Activated naive CD8-positive, alpha-beta T cell treated with anti-CD3 and anti-CD28 coated beads, Interleukin-2, amount 10 ng/mL, durations not matched to agents 7 days and 5 days (primary cell): ENCODE results near the gene SLX4. TPM values are rescaled to one million over a fixed set of nuclear protein-coding genes. Genes with fewer than 3 reads are reported as not detected.

Experiments used
- ATAC-seq: fragments of 150-1000 bp; cut with Tn5 transposase; one replicate; pipeline ENCODE4 v1.10.0; 2021; ENCODE audit warnings: low read depth, moderate library complexity
- POLR2A ChIA-PET: fragments of 350-600 bp; sonication (Branson Sonifier 250); formaldehyde crosslinking; loops from one replicate; lab custom pipeline; 2021; ENCODE audit warnings: antibody characterized with exemption; lab: Charles Lee
- DNase-seq: peaks from one replicate; pipeline ENCODE4 v3.0.0; 2021
- H3K27ac Mint-ChIP-seq: one replicate; pipeline ENCODE4 v1.8.0; 2022; ENCODE audit warnings: mild to moderate bottlenecking, mixed read lengths
- H3K27me3 Mint-ChIP-seq: one replicate; pipeline ENCODE4 v1.8.0; 2022; ENCODE audit warnings: mild to moderate bottlenecking, moderate library complexity, mixed read lengths
- H3K36me3 Mint-ChIP-seq: one replicate; pipeline ENCODE4 v1.8.0; 2021; ENCODE audit warnings: mild to moderate bottlenecking, mixed read lengths
- H3K4me1 Mint-ChIP-seq: one replicate; pipeline ENCODE4 v1.8.0; 2021; ENCODE audit warnings: mixed read lengths
- H3K4me3 Mint-ChIP-seq: one replicate; pipeline ENCODE4 v1.8.0; 2022; ENCODE audit warnings: mild to moderate bottlenecking, moderate library complexity, mixed read lengths
- H3K9me3 Mint-ChIP-seq: one replicate; pipeline ENCODE4 v1.8.0; 2021; ENCODE audit warnings: mixed read lengths
- total RNA-seq, 2 experiments: library from RNA; stranded (reverse); gene quantifications; one replicate each; pipeline ENCODE4 v1.2.3, GENCODE V29; 2021

SLX4 gene
- total RNA-seq, 2 experiments from 2014 or later, result 16.8 to 16.9 TPM

- peak overlapping the region; percentile 48 for H3K27ac Mint-ChIP-seq
- no peak overlapping the region for H3K4me3 Mint-ChIP-seq
- POLR2A ChIA-PET, result no interaction called here
- H3K27me3 Mint-ChIP-seq, result no peaks in the 10 kb centered on the region
- peaks cover 8% of the 10 kb centered on the region for H3K4me1 Mint-ChIP-seq
- H3K9me3 Mint-ChIP-seq, result no peaks in the 10 kb centered on the region
- H3K36me3 Mint-ChIP-seq, result peaks cover 11% of the 10 kb centered on the region
- DNase-seq, result no peak
- no peak for ATAC-seq
Observed at GRCh38 chr16:3591436-3591803, 20.0 kb downstream of the SLX4 start.

- H3K27ac Mint-ChIP-seq, result peak overlapping the region; percentile 48
- no peak overlapping the region for H3K4me3 Mint-ChIP-seq
- H3K4me1 Mint-ChIP-seq, result peaks cover 10% of the 10 kb centered on the region
- ATAC-seq (no peak), DNase-seq (no peak)
- H3K9me3 Mint-ChIP-seq, result no peaks in the 10 kb centered on the region
- POLR2A ChIA-PET, result no interaction called here
- H3K27me3 Mint-ChIP-seq, result no peaks in the 10 kb centered on the region
- H3K36me3 Mint-ChIP-seq, result peaks cover 14% of the 10 kb centered on the region
Observed at GRCh38 chr16:3590736-3591435, 20.5 kb downstream of the SLX4 start.

- H3K27me3 Mint-ChIP-seq, result no peaks in the 10 kb centered on the region
- H3K27ac Mint-ChIP-seq, result no peak overlapping the region
- POLR2A ChIA-PET, result no interaction called here
- no peaks in the 10 kb centered on the region for H3K9me3 Mint-ChIP-seq
- ATAC-seq (no peak), DNase-seq (no peak)
- H3K4me3 Mint-ChIP-seq, result no peak overlapping the region
- H3K36me3 Mint-ChIP-seq, result peaks cover 16% of the 10 kb centered on the region
- H3K4me1 Mint-ChIP-seq, result peaks cover 10% of the 10 kb centered on the region
Observed at GRCh38 chr16:3589991-3590701, 21.3 kb downstream of the SLX4 start.

DNA sequence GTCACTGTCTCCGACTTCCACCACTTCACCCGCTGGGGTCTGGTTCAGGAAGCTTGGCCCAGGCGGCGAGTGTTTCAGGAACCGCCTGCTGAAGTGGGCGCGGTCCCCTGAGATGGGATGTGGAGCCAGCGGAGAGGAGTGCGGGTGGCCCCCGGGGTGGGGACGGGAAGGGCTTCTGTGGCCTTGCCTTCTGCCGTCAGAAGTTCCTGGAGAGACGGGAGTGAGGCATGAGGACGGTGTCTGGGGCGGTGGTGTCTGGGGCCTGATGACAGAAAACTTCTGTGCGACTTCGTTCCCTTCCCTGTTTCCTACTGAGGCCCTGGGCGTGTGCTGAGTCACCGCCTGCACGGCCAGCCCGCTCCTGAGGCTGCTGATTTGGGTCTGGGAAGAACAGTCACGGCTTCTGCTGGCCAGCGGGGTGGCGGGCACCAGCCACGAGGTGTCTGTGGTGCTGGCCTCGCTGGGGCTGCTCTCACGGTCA lies 21.9 kb downstream of the SLX4 start:
- Mint-ChIP-seq H3K27ac (no peak overlapping the region), H3K36me3 (peaks cover 16% of the 10 kb centered on the region), H3K4me1 (peaks cover 10% of the 10 kb centered on the region), H3K4me3 (no peak overlapping the region), H3K27me3 (no peaks in the 10 kb centered on the region), H3K9me3 (no peaks in the 10 kb centered on the region)
- POLR2A ChIA-PET, result no interaction called here
- ATAC-seq (no peak), DNase-seq (no peak)

DNA sequence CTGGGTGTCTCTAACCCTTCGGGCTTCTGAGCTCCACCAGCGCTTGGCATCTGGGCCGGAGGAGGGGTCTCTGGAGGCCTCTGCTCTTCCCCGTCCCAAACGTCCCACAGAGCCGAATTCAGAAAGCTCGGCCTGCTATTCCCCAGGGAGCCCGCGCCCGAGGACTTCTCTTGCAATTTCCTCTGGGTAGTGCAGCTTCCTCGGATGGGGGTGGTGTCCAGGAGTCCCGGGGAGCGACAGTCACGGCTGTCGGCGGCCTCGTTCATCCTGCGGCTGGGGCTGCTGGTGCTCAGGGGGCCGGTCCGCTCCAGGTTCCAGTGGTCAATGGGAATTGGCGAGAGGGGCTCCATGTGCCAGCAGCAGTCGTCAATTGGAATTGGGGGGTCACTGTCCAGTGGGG lies 22.4 kb downstream of the SLX4 start:
- POLR2A ChIA-PET, result no interaction called here

DNA sequence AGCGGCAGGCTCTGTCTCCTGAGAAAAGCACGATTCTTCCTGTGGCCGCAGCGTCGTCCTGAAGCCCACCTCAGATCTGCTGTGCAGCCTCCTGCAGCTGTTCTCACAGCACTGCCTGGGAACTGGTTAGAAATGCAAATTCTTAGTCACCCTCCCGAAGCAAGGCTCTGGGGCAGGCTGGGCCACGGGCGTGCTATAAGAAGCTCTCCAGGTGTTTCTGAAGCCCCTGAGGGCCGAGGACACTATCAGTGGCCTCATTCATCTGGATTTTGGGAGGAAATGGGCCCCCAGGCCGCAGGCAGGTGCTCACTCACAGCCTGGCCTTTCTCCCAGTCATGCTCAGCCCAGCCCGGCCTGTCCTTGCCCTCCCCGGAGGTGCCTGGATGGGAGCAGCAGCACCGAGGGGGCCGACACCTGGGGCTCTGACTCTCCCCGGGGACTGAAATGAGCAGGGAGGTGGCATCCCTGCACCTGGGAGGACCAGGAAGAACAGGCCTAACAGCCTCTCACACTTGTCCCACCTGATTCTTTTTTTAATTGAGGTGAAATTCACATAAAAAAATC lies 23.8 kb downstream of the SLX4 start:
- Mint-ChIP-seq H3K9me3 (no peaks in the 10 kb centered on the region), H3K4me3 (no peak overlapping the region), H3K27me3 (no peaks in the 10 kb centered on the region), H3K27ac (no peak overlapping the region), H3K4me1 (peaks cover 10% of the 10 kb centered on the region), H3K36me3 (peaks cover 18% of the 10 kb centered on the region)
- POLR2A ChIA-PET, result no interaction called here
- ATAC-seq (no peak), DNase-seq (no peak)

More for the DNA sequence above, 22.4 kb downstream of the SLX4 start:
- H3K36me3 Mint-ChIP-seq, result peaks cover 14% of the 10 kb centered on the region
- ATAC-seq (no peak), DNase-seq (no peak)
- no peak overlapping the region for H3K27ac Mint-ChIP-seq
- H3K4me1 Mint-ChIP-seq, result peaks cover 10% of the 10 kb centered on the region
- H3K4me3 Mint-ChIP-seq, result no peak overlapping the region
- no peaks in the 10 kb centered on the region for H3K9me3 Mint-ChIP-seq
- H3K27me3 Mint-ChIP-seq, result no peaks in the 10 kb centered on the region

GRCh38 chr16:3584412-3584811 lies 27.0 kb downstream of the SLX4 start:
- DNase-seq (no peak), ATAC-seq (no peak)
- no peaks in the 10 kb centered on the region for H3K9me3 Mint-ChIP-seq
- no peak overlapping the region for H3K4me3 Mint-ChIP-seq
- H3K4me1 Mint-ChIP-seq, result peaks cover 11% of the 10 kb centered on the region
- POLR2A ChIA-PET, result no interaction called here
- peaks cover 12% of the 10 kb centered on the region for H3K36me3 Mint-ChIP-seq
- no peaks in the 10 kb centered on the region for H3K27me3 Mint-ChIP-seq
- H3K27ac Mint-ChIP-seq, result no peak overlapping the region

DNA sequence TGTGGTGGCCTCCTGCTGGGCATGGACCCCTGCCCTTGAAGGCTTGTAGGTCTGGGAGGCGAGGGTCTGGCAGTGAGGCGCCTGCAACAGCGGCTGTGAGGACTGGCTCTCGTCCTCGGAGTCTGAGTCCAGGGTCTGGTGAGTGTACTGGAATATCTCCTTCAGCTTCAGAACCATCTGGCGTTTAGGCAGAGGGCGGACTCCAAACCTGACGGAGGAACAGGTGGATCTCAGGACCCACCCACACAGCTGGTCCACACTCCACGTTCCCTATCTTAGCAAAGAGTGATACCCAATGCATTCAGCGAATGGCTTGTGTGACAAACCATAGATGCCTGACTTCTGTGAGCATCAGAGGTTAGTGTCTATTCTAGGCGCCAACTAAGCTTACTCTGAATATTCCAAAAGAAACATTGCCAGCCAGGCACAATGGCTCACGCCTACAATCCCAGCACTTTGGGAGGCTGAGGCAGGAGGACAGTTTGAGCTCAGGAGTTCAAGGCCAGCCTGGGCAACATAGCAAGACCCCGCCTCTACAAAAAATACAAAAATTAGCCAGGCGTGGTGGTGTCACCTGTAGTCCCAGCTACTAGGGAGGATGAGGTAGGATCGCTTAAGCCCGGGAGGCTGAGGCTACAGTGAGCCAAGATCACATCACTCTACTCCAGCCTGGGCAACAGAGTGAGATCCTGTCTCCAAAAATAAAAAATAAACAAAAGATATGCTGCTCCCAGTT lies 27.9 kb downstream of the SLX4 start:
- DNase-seq, result no peak
- Mint-ChIP-seq H3K27ac (peak overlapping the region; percentile 42), H3K36me3 (peaks cover 12% of the 10 kb centered on the region), H3K27me3 (no peaks in the 10 kb centered on the region), H3K4me3 (no peak overlapping the region), H3K4me1 (peaks cover 15% of the 10 kb centered on the region), H3K9me3 (no peaks in the 10 kb centered on the region)
- ATAC-seq, result no peak
- POLR2A ChIA-PET, result no interaction called here

DNA sequence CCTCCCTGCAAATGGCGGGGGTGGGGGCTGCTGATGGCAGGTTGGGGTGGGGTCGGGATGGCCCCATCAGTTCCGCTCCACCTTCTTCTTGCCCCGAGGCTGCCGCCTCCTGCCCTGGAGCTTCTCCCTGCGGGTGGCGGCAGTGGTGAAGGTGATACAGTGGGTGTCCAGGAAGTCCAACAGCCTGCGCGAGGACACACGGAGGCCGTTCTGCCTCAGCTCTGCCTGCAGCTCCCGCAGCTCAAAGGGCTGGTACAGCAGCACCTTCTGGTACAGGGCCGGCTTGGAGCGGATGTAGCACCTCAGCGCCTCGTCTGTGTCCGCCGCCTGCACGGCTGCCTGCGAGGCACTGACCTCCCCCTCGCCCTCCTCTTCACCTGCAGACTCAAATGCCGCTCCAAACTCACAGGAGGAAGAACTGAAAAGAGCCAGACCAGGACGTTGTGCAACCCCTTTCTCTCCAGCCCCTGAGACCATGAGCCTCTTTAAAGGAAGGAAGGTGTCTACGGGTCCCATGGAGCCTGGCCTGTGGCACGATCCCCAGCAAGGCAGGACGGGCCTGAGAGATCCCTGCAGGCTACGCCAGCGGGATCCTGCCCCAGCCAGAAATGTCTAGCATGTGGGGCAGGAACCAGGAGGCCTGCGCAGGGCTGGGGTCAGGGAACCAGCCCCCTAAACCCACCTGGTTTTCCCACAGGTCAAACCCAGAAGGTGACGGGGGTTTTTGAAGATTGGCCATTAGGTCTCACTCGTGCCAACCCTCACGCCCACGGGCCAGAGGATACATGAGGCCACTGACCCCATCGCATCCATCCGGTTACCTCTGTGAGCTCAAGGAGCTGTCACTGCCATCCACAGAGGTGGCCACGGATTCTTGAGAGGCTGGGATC lies 28.9 kb downstream of the SLX4 start:
- POLR2A ChIA-PET, result no interaction called here
- ATAC-seq, result no peak
- H3K27ac Mint-ChIP-seq, result no peak overlapping the region

GRCh38 chr16:3581392-3581791 lies 30.0 kb downstream of the SLX4 start:
- no peak for ATAC-seq
- Mint-ChIP-seq H3K4me3 (no peak overlapping the region), H3K4me1 (peaks cover 21% of the 10 kb centered on the region), H3K36me3 (peaks cover 17% of the 10 kb centered on the region), H3K9me3 (no peaks in the 10 kb centered on the region), H3K27ac (no peak overlapping the region), H3K27me3 (no peaks in the 10 kb centered on the region)
- no peak for DNase-seq
- POLR2A ChIA-PET, result no interaction called here

More for the DNA sequence above, 28.9 kb downstream of the SLX4 start:
- H3K4me1 Mint-ChIP-seq, result peaks cover 21% of the 10 kb centered on the region
- peaks cover 12% of the 10 kb centered on the region for H3K36me3 Mint-ChIP-seq
- no peak for DNase-seq
- H3K27me3 Mint-ChIP-seq, result no peaks in the 10 kb centered on the region
- H3K9me3 Mint-ChIP-seq, result no peaks in the 10 kb centered on the region
- no peak overlapping the region for H3K4me3 Mint-ChIP-seq

- ATAC-seq (no peak), DNase-seq (no peak)
- POLR2A ChIA-PET, result interaction anchor here (1.1 to 5.1 kb wide), 2 partner anchors 31 to 44 kb away, joined by 3 to 35 read pairs; partner anchors contain the start of gene SLX4
- Mint-ChIP-seq H3K27me3 (no peaks in the 10 kb centered on the region), H3K4me3 (peak overlapping the region; percentile 11), H3K27ac (peak overlapping the region; percentile 18), H3K36me3 (peaks cover 13% of the 10 kb centered on the region), H3K9me3 (no peaks in the 10 kb centered on the region), H3K4me1 (peaks cover 18% of the 10 kb centered on the region)
Observed at GRCh38 chr16:3580686-3581085, 30.7 kb downstream of the SLX4 start.

GRCh38 chr16:3580251-3580651 lies 31.2 kb downstream of the SLX4 start:
- Mint-ChIP-seq H3K27me3 (no peaks in the 10 kb centered on the region), H3K27ac (peak overlapping the region; percentile 18), H3K4me3 (peak overlapping the region; percentile 11), H3K4me1 (peaks cover 22% of the 10 kb centered on the region), H3K9me3 (no peaks in the 10 kb centered on the region), H3K36me3 (peaks cover 13% of the 10 kb centered on the region)
- ATAC-seq (no peak), DNase-seq (no peak)
- POLR2A ChIA-PET, result interaction anchor here (1.1 to 5.1 kb wide), 3 partner anchors 30 to 44 kb away, joined by 3 to 35 read pairs (median 4); partner anchors contain the start of gene SLX4
